G401.6 (cell line): ENCODE data around the gene PIGW.
"Not testable (repeated sequence)": the region's sequence is repeated elsewhere in the genome, so short reads cannot be mapped to it uniquely, and the experiment has no call there.

ENCODE experiments used
- FAIRE-seq: peaks from 2 replicates; lab custom pipeline; 2012; peaks lifted over from hg19 to GRCh38; lab: Jason Lieb, UNC

The PIGW gene

GRCh38 chr17:36534840-36535668, at the start of gene PIGW, which contains the start of gene MYO19:
PIGW (plus strand) TSS chr17:36534987; CDS start chr17:36537102, 2,115 bp downstream.
MYO19 (minus strand) TSS chr17:36534868; CDS start chr17:36532538, 2,330 bp downstream.
- no peak for FAIRE-seq

DNA sequence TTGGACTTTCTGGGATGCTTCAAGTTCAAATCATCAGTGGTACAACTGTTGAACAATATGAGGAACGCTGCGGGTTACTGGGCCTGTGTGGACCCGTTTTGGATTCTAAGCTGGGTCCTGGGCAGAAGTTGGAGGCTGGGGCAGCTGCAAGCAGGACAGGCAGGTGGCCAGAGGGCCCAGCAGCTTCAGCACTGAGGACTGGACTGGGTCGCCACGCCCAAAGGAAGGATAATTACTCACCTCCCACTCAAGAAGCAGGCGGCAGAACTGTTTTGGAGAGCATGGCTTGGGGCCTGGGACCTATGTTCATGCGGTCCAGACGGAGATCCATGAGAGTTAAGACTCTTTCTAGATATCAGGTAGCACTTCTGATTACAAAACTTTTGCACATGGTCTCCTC, 49.8 kb upstream of the PIGW start:
- no peak for FAIRE-seq

- FAIRE-seq: no peak
Measured at GRCh38 chr17:36485805-36486203, 49.0 kb upstream of the PIGW start.

- no peak for FAIRE-seq
Measured at GRCh38 chr17:36486204-36487194, 48.3 kb upstream of the PIGW start, which contains the start of gene ZNHIT3. ZNHIT3 (plus strand) TSS chr17:36486681; CDS start chr17:36486700, 19 bp downstream.

GRCh38 chr17:36493956-36494355, 40.8 kb upstream of the PIGW start:
- no peak for FAIRE-seq

GRCh38 chr17:36494674-36495073, 40.1 kb upstream of the PIGW start:
- no peak for FAIRE-seq

- no peak for FAIRE-seq
Measured at GRCh38 chr17:36495076-36495578, 39.7 kb upstream of the PIGW start.

DNA sequence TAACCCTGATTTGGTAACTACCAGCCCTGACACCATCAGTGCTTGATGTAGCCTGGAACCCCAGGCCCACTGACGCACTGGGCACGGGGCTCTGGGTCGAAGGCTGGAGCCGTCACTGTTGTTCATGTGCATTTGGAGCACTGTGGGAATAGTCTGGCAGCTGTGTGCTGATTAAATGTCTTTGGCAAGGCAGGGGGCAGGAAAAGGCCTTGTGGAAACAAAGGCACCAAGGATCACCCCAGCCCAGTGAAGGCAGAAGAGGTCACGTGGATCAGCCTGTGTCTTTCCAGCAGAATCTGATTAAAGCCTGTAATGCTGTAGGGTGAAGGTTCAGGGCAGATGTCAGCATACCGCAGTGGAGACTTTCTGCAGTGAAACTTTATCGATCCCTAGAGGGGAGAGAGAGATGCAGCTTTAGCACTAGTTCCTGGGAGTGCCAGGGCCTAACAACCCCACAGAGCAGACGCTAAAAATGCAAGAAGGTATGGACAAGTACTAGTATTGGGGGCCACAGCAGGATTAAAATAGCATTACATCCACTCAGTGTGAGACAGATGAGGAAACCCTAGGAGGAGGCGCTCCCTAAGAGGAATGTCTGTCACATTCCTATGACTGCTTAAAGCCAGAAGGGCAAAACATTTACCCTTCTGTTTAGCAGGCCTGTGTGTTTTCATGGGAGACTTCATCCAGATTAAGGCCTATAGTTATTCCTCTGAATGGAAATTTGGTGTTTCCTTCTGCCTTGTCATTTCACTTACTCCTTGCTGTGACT, 38.6 kb upstream of the PIGW start:
- FAIRE-seq: no peak

DNA sequence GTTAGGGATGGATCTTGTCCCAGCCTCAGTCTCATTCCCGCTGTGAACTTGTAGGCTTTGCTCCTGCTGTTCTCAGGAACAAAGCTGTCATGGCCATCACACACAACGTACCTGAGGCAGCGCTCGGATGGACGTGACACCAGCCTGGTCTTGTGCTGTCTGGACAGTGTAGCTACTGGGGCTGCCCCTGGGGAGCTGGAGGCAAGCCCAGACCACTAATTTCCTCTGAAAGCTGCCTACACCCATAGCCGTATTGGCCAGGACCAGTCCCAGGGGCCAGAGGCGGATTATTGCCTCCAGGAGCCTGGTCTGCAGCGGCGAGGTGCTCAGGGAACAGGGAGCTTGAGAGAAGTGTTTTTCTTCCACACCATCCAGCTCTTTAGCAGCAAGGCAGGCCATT, 36.6 kb upstream of the PIGW start:
- no peak for FAIRE-seq

DNA sequence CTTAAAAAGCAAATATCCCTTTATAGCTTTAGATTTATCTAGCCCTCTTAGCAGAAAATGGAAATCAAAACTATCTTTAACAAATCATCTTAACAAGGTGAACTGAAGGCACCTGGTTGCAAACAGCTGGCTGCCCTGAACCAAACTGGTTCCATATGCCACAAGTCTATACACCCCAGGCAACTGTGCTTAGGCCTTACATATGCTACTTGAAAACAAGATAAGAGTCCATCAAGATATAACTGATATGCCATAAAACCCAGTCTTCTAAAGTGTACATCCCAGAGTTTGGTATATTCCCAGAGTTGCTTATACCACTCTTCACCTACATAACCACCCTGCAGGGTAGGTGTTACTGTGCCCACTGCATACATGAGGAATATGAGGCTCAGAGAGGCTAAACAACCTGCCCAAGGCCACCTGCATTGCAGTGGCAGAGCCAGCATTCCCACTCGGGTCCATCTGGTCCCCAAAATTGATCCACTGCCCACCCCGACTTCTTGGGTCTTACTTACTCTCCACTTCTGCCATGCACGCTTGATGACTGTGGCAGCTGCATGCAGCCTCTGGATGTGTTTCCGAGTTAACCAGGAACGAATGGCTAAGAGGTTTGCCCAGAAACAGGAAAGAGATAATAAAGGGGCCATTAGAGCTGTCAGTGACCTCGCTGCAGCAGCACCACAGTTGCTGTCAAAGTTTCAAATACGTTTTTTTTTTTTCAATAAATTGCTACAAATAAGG, 36.1 kb upstream of the PIGW start:
- FAIRE-seq: no peak

GRCh38 chr17:36500745-36501225, 34.0 kb upstream of the PIGW start:
- FAIRE-seq: no peak

GRCh38 chr17:36501351-36501750, 33.4 kb upstream of the PIGW start:
- FAIRE-seq: no peak

DNA sequence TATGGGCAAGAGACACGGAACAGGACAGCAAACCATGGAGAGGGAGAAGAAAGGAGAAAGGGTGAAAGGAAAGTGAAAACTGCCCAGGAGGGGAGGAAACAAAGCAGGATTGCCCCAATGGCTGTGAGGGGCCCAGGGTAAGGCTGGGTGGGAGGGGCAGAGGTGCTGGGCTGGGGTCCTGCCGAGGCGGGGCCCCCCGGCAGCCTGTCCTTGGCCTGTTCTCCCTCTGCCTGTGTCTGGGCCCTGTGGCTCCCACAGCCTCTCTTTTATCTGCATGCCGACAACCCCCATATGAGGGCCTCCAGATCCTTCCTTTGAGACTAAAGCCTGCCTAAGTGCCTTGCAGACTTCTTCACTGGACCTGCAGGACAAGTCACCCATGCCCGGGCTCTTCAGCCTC, 32.8 kb upstream of the PIGW start:
- no peak for FAIRE-seq

- no peak for FAIRE-seq
Measured at GRCh38 chr17:36503456-36504155, 31.2 kb upstream of the PIGW start.

- no peak for FAIRE-seq
Measured at GRCh38 chr17:36504156-36504545, 30.6 kb upstream of the PIGW start.

GRCh38 chr17:36505171-36505570, 29.6 kb upstream of the PIGW start:
- FAIRE-seq: no peak

DNA sequence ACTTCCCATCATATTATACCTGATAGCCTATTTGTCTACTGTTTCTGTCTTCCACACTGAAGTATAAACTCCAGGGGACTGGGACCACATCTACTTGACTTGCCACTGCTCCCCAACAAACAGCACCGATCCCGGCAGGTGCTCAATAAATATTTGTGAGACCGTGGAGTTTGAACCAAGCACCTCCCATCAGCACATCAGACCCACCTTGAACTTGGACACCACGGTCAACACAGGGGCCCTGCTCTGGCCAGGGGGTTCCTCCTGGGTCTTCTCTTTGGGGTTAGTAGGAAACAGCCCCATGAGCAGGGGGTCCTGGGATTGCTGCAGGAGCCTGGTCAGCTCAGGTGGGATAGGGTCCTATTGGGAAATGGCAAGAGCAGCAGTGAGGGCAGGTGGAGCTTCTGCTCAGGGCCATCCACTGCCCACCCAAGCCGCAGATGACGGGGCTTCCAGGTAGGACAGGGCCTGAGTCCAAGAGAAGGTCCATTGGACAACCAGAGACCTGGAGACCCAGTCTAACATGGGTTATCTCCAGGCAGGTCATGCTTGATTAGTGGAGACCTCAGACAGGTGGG, 28.4 kb upstream of the PIGW start:
- no peak for FAIRE-seq

DNA sequence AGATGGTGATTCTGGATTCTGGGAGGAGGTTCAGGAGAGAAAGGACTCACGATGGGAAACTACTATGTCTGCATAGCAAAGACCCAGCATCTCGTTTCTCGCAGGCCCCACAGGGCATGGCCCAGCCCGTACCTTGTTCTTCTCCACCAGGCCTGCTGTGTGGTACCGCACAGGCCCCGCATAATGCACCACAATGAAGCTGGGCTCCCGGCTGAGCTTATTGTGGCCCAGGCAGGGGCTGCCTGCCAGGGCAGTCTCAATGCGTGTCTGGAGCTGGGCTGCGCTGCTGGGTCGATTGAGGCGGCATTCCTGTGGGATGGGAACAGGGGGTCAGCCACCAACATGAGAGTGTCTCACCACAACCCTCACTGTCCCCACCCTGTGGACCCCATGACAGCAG, 28.0 kb upstream of the PIGW start:
- no peak for FAIRE-seq

GRCh38 chr17:36507266-36507665, 27.5 kb upstream of the PIGW start:
- FAIRE-seq: no peak

GRCh38 chr17:36508439-36508838, 26.3 kb upstream of the PIGW start:
- FAIRE-seq: not testable (repeated sequence)
